ENCODE results near the gene HDAC11. TPM values are rescaled to one million over a fixed set of nuclear protein-coding genes. Genes with fewer than 3 reads are reported as not detected.

Gene HDAC11
- total RNA-seq, 2 experiments from 2014 or later, result 0.74 to 1.1 TPM

DNA sequence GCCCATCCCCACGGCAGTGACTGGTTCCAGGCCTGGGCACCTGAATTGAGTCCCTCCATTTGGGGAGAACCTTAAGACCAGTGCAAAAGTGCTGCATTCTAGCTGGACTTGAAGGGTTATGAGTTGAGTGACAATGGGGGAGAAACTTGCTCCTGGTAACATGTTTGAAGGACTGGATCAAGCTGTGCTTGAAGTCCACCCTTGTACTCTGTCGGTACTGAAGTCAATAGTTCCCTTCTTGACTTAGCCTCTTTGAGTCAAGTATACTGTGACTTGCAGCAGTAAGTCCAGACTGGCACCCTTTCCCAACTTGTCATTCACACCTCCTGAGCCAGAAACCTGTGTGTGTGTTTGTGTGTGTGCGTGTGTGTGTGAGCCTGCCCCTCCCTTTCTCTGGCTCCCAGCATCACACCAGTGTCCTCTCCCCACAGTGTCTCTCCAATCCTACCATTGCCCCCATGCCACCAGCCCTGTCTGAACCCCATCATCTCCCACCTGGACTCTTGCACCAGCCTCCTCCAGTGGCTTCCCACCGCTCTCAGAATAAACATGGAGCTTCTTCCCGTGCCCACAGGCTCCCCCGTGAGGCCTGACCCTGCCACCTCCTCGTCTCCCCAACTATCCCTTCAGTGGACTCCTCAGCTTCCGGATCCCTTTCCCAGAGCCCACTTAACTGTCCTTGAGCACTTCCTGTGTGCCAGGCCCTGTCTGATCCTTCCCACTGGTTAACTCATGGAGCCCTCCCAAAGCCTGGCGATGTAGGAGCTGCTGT lies 58.6 kb downstream of the HDAC11 start:
- POLR2A ChIA-PET, result interaction anchor here (0.6 kb wide), 1 partner anchor 13 kb away, joined by 3 read pairs; no protein-coding TSS in a partner anchor
- TF ChIP-seq, protein P1, sequence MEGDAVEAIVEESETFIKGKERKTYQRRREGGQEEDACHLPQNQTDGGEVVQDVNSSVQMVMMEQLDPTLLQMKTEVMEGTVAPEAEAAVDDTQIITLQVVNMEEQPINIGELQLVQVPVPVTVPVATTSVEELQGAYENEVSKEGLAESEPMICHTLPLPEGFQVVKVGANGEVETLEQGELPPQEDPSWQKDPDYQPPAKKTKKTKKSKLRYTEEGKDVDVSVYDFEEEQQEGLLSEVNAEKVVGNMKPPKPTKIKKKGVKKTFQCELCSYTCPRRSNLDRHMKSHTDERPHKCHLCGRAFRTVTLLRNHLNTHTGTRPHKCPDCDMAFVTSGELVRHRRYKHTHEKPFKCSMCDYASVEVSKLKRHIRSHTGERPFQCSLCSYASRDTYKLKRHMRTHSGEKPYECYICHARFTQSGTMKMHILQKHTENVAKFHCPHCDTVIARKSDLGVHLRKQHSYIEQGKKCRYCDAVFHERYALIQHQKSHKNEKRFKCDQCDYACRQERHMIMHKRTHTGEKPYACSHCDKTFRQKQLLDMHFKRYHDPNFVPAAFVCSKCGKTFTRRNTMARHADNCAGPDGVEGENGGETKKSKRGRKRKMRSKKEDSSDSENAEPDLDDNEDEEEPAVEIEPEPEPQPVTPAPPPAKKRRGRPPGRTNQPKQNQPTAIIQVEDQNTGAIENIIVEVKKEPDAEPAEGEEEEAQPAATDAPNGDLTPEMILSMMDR (conservative IDR thresholded peaks at IDR 0.05; ENCODE audit: low read length), result no peak
- TF ChIP-seq EZH2phosphoT487 (IDR thresholded peaks at IDR 0.05; ENCODE audit: borderline replicate concordance, low read depth, low read length), result no peak
- CTCF ChIA-PET (ENCODE audit: unreplicated experiment), result no interaction called here
- BruUV-seq (replicated peaks), result no TSS peak
- DNase-seq (ENCODE audit: low spot score), result no peak
- Histone ChIP-seq H3K4me3 (ENCODE audit: low read depth, low read length, poor library complexity, severe bottlenecking) (no peak overlapping the region), H3K9me2 (ENCODE audit: insufficient read depth, low read length) (no peaks in the 10 kb centered on the region), H3K79me2 (ENCODE audit: insufficient read depth, low read depth, low read length) (no peaks in the 10 kb centered on the region), H3K4me1 (ENCODE audit: insufficient read depth, low read length, poor library complexity, severe bottlenecking) (no peaks in the 10 kb centered on the region), H3K9me3 (ENCODE audit: low read length) (no peaks in the 10 kb centered on the region), H3K4me2 (ENCODE audit: low read length) (no peak overlapping the region), H3K36me3 (ENCODE audit: insufficient read depth, low read length) (no peaks in the 10 kb centered on the region), H3K27ac (ENCODE audit: low read depth, low read length, poor library complexity, severe bottlenecking) (no peak overlapping the region), H4K20me1 (ENCODE audit: insufficient read depth, low read length) (no peaks in the 10 kb centered on the region), H2AFZ (ENCODE audit: low read length) (no peak overlapping the region)
- intact Hi-C loops (cut with micrococcal nuclease; ENCODE audit: unreplicated experiment), result no loop called here

DNA sequence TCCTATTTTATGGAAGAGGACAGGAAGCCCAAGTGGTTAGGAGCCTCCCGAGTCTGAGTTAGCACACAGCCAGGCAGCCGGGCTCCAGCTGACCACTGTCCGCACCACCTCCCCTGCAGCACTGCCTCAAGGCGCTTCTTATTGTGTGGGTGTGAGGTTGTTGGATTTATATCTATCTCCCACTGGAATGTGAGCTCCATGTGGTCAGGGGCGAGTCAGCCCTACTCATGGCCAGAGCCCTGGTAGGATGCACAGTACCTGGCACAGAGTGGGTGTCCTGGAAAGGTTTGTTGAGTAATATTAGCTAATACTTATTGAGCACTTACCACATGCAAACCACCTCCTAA lies 59.2 kb downstream of the HDAC11 start:
- POLR2A ChIA-PET, result interaction anchor here (0.5 to 0.6 kb wide), 2 partner anchors 14 to 1690 kb away, joined by 3 read pairs; no protein-coding TSS in a partner anchor
- Histone ChIP-seq H2AFZ (ENCODE audit: low read length) (no peak overlapping the region), H3K36me3 (ENCODE audit: insufficient read depth, low read length) (no peaks in the 10 kb centered on the region), H3K4me1 (ENCODE audit: insufficient read depth, low read length, poor library complexity, severe bottlenecking) (no peaks in the 10 kb centered on the region), H3K79me2 (ENCODE audit: insufficient read depth, low read depth, low read length) (no peaks in the 10 kb centered on the region), H4K20me1 (ENCODE audit: insufficient read depth, low read length) (no peaks in the 10 kb centered on the region), H3K27ac (ENCODE audit: low read depth, low read length, poor library complexity, severe bottlenecking) (no peak overlapping the region), H3K4me2 (ENCODE audit: low read length) (no peak overlapping the region), H3K4me3 (ENCODE audit: low read depth, low read length, poor library complexity, severe bottlenecking) (no peak overlapping the region), H3K9me3 (ENCODE audit: low read length) (no peaks in the 10 kb centered on the region), H3K9me2 (ENCODE audit: insufficient read depth, low read length) (no peaks in the 10 kb centered on the region)
- intact Hi-C loops (cut with micrococcal nuclease; ENCODE audit: unreplicated experiment), result no loop called here
- no peak for DNase-seq (ENCODE audit: low spot score)
- TF ChIP-seq EZH2phosphoT487 (IDR thresholded peaks at IDR 0.05; ENCODE audit: borderline replicate concordance, low read depth, low read length), result no peak
- TF ChIP-seq, protein P1 (conservative IDR thresholded peaks at IDR 0.05; ENCODE audit: low read length), result no peak
- BruUV-seq (replicated peaks), result no TSS peak
- CTCF ChIA-PET (ENCODE audit: unreplicated experiment), result no interaction called here

DNA sequence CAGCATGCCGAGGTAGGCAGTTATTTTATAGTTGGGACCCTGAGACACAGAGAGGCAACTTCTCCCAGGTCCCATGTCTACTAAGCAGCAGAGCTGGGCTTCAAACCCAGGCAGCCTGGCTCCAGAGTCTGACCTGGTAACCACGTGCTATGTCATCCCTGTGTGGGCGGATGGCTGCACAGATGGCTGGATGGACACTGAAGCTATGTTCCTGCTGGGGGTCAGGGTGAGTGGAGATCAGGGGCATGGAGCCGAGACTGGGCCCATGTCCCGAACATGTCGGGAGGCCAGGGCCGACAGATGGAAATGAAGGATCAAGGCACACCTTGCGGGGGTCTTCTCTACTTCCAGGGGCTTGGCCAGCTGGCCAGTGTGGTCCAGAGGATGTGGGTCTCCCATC lies 59.6 kb downstream of the HDAC11 start:
- intact Hi-C loops (cut with micrococcal nuclease; ENCODE audit: unreplicated experiment), result no loop called here
- no peaks in the 10 kb centered on the region for H3K4me1 ChIP-seq (ENCODE audit: insufficient read depth, low read length, poor library complexity, severe bottlenecking)

More for the DNA sequence above, 59.6 kb downstream of the HDAC11 start:
- POLR2A ChIA-PET, result interaction anchor here (0.5 to 0.6 kb wide), 2 partner anchors 14 to 1690 kb away, joined by 3 read pairs; no protein-coding TSS in a partner anchor
- H4K20me1 ChIP-seq (ENCODE audit: insufficient read depth, low read length), result no peaks in the 10 kb centered on the region
- H3K79me2 ChIP-seq (ENCODE audit: insufficient read depth, low read depth, low read length), result no peaks in the 10 kb centered on the region
- TF ChIP-seq, protein P1 (conservative IDR thresholded peaks at IDR 0.05; ENCODE audit: low read length), result no peak
- no peak for TF ChIP-seq EZH2phosphoT487 (IDR thresholded peaks at IDR 0.05; ENCODE audit: borderline replicate concordance, low read depth, low read length)
- no peaks in the 10 kb centered on the region for H3K9me2 ChIP-seq (ENCODE audit: insufficient read depth, low read length)
- no peak overlapping the region for H2AFZ ChIP-seq (ENCODE audit: low read length)
- DNase-seq (ENCODE audit: low spot score), result no peak
- CTCF ChIA-PET (ENCODE audit: unreplicated experiment), result no interaction called here
- no peaks in the 10 kb centered on the region for H3K9me3 ChIP-seq (ENCODE audit: low read length)
- no peak overlapping the region for H3K4me3 ChIP-seq (ENCODE audit: low read depth, low read length, poor library complexity, severe bottlenecking)
- no peak overlapping the region for H3K27ac ChIP-seq (ENCODE audit: low read depth, low read length, poor library complexity, severe bottlenecking)
- no peak overlapping the region for H3K4me2 ChIP-seq (ENCODE audit: low read length)
- no TSS peak for BruUV-seq (replicated peaks)
- no peaks in the 10 kb centered on the region for H3K36me3 ChIP-seq (ENCODE audit: insufficient read depth, low read length)

All from OCI-LY7 (cell line).